Upper lobe of right lung (tissue), 1 donor: ENCODE data around the gene CDCP1. TPM values are rescaled to one million over a fixed set of nuclear protein-coding genes. Genes with fewer than 3 reads are reported as not detected.

ENCODE experiments used
- ATAC-seq: fragments of 200-7000 bp; cut with Tn5 transposase; one replicate; pipeline ENCODE4 v1.9.1; 2020; ENCODE audit warnings: mild to moderate bottlenecking, moderate library complexity
- DNase-seq: peaks from one replicate; pipeline ENCODE4 v3.0.0-alpha.2; 2020
- H3K27ac ChIP-seq: fragments of 200-600 bp; one replicate; pipeline ENCODE4 v1.8.0; 2022
- H3K27me3 ChIP-seq: fragments of 200-600 bp; one replicate; pipeline ENCODE4 v1.8.0; 2022; ENCODE audit warnings: mild to moderate bottlenecking
- H3K36me3 ChIP-seq: fragments of 200-600 bp; one replicate; pipeline ENCODE4 v1.8.0; 2022
- H3K4me1 ChIP-seq: fragments of 200-600 bp; one replicate; pipeline ENCODE4 v1.8.0; 2022
- H3K4me3 ChIP-seq: fragments of 200-600 bp; one replicate; pipeline ENCODE4 v1.8.0; 2022; ENCODE audit warnings: mild to moderate bottlenecking
- H3K9me3 ChIP-seq: fragments of 200-600 bp; one replicate; pipeline ENCODE4 v1.8.0; 2022
- intact Hi-C: fragments of 100-400 bp; cut with DNase I; formaldehyde crosslinking; loops from one replicate; pipeline ENCODE4 v1.11.0; 2022
- total RNA-seq: library from RNA; stranded (reverse); fragmentation: NEBNext Ultra II Directional; extraction: Animal tissue kit (Norgen Biotek cat#: 25700); gene quantifications from one replicate; pipeline ENCODE4 v1.2.1, GENCODE V29; 2021
- TF ChIP-seq, protein P1 (sequence below): fragments of 200-600 bp; IDR thresholded peaks from one replicate; pipeline ENCODE4 v1.8.0; 2022; ENCODE audit warnings: antibody characterized with exemption
- donor health status: DM: no; HTN: yes; CAD: no; lungs with severe emphysema.

CDCP1 gene
- total RNA-seq, 1 donor from 2014 or later, result 19.1 TPM

DNA sequence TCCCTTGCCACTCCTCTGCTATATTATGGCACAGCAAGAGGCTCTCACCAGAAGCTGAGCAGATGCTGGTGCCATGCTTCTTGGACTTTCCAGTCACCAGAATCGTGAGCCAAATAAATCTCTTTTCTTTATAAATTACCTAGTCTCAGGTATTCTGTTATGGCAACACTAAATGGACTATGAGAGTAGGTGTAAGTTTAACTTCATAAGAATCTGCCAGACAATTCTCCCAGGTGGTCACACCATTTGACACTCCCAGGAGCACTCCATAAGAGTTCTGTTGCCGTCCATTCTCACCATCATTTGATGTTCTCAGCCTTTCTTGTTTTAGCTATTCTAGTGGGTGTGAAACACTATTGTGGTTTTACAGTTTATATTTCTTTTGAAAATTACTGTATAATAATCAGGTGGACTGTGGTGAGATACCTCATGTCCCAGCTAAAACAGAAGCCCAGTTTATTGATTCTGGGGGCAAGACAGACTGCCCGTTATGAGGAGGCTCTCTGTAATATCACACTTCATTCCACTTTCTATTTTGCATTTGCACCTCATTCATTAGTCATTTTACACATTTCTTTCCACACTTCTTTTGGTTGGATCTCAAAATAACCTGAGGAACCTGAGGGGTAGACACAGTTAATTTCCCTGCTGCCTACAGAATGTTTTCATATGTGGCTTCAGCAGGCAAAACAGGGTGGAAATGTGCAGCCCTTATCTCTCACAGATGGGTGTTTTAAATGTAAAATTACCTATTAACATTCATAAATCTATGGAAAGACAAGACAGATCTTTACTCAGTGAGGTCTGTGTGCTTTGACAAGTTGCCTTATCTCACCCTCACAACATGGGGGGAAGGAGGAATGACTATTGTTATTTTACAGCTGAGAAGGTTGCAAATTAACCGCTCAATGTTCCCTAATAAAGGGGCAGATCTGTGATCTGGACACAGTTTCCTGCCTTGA, 42.1 kb downstream of the CDCP1 start:
- no peaks in the 10 kb centered on the region for H3K36me3 ChIP-seq
- no peaks in the 10 kb centered on the region for H3K27me3 ChIP-seq
- intact Hi-C loops, result no loop called here
- TF ChIP-seq, protein P1, sequence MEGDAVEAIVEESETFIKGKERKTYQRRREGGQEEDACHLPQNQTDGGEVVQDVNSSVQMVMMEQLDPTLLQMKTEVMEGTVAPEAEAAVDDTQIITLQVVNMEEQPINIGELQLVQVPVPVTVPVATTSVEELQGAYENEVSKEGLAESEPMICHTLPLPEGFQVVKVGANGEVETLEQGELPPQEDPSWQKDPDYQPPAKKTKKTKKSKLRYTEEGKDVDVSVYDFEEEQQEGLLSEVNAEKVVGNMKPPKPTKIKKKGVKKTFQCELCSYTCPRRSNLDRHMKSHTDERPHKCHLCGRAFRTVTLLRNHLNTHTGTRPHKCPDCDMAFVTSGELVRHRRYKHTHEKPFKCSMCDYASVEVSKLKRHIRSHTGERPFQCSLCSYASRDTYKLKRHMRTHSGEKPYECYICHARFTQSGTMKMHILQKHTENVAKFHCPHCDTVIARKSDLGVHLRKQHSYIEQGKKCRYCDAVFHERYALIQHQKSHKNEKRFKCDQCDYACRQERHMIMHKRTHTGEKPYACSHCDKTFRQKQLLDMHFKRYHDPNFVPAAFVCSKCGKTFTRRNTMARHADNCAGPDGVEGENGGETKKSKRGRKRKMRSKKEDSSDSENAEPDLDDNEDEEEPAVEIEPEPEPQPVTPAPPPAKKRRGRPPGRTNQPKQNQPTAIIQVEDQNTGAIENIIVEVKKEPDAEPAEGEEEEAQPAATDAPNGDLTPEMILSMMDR, result no peak
- no peaks in the 10 kb centered on the region for H3K9me3 ChIP-seq
- no peak for DNase-seq
- H3K4me1 ChIP-seq, result no peaks in the 10 kb centered on the region
- no peak for ATAC-seq
- no peak overlapping the region for H3K4me3 ChIP-seq
- no peak overlapping the region for H3K27ac ChIP-seq

DNA sequence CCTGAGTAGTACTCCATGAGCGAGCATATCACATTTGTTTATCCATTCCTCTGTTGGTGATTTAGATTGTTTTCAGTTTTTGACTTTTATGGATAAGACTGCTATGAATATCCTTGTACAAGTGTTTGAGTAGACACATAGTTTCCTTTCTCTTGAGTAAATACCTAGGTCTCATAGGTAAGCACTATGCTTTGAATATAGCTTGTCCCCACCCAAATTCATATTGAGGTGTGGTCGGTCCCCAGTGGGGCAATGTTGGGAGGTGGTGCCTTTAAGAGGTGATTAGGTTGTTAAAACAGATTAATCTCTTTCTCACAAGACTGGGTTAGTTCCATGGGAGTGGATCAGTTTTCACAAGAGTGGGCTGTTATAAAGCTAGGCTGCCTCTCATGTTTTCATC, 42.8 kb downstream of the CDCP1 start:
- Histone ChIP-seq H3K27ac (no peak overlapping the region), H3K4me1 (no peaks in the 10 kb centered on the region), H3K9me3 (no peaks in the 10 kb centered on the region), H3K27me3 (no peaks in the 10 kb centered on the region), H3K36me3 (no peaks in the 10 kb centered on the region), H3K4me3 (no peak overlapping the region)
- DNase-seq, result no peak
- ATAC-seq, result no peak
- TF ChIP-seq, protein P1, result no peak
- intact Hi-C loops, result no loop called here

DNA sequence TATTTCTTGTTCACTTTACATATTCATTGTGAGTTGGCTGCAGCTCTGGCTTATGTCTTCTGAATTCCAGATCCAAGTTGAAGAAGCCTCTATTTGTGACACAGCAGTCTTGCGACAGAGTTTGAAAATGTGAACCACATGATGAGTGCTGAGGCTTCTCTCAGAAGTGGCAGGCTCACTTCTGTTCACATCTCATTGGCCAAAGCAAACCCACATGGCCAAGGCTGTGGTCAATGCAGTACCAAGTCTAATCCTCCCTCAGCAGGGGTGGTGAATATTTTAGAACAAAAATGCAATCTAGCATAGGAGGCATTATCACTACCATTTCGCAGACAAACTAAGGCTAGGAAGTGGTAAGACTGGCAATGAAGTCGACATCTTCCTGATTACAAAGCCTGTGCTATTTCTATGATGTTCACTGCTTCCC, 45.2 kb downstream of the CDCP1 start:
- Histone ChIP-seq H3K4me1 (no peaks in the 10 kb centered on the region), H3K4me3 (no peak overlapping the region), H3K27me3 (no peaks in the 10 kb centered on the region), H3K9me3 (no peaks in the 10 kb centered on the region), H3K27ac (no peak overlapping the region), H3K36me3 (no peaks in the 10 kb centered on the region)
- intact Hi-C loops, result no loop called here
- TF ChIP-seq, protein P1, result no peak
- no peak for DNase-seq
- ATAC-seq, result peak; percentile 90

DNA sequence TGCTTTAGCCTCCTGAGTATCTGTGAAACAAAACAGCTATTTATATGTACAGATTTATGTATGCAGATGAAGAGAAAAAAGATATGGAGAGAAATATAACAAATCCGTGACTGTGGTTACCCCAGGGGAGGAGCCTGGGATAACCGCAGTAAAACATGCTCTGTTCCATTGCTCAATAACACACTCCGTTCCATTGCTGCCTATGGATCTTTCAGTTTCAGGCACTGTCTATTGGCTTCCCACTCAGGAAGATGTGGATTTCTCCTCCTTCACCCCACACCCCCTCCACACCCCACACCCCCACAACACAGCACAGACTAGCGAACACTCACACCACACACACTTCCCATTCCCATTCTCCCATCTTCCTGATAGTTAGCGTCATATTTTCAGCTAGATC, 47.9 kb downstream of the CDCP1 start:
- no peaks in the 10 kb centered on the region for H3K27me3 ChIP-seq
- no peak overlapping the region for H3K4me3 ChIP-seq
- TF ChIP-seq, protein P1, result no peak
- no peak overlapping the region for H3K27ac ChIP-seq
- peak; percentile 51 for ATAC-seq
- DNase-seq, result no peak
- H3K36me3 ChIP-seq, result no peaks in the 10 kb centered on the region
- no peaks in the 10 kb centered on the region for H3K9me3 ChIP-seq
- intact Hi-C loops, result no loop called here
- no peaks in the 10 kb centered on the region for H3K4me1 ChIP-seq

DNA sequence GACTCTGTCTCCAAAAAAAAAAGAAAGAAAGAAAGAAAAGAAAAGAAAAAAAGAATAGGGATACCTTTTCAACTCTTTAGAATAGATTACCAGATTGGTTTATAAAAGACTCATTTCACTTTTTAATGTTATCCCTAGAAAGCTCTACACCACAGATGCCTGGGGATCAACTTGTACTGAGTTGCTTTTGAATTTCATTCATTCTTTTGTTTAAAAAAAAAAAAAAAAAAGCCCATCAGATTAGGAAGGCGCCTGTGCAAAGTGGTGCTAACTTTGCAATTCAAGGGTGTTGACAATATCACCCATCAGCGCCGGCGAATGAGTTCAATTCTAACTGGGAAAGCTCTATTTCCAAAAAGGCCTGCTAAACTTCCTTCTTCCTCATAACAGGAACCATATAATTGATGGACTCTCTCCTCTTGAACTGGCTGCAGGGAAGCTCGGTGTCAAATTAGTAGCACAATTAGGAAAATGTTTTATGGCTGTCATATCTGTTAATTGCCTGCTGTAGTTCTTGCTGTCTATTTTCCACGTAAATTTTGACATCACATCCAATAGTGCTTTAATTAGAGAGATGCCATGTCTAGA, 48.8 kb downstream of the CDCP1 start:
- ATAC-seq (no peak), DNase-seq (no peak)
- Histone ChIP-seq H3K36me3 (no peaks in the 10 kb centered on the region), H3K4me1 (no peaks in the 10 kb centered on the region), H3K27me3 (no peaks in the 10 kb centered on the region), H3K9me3 (no peaks in the 10 kb centered on the region), H3K4me3 (no peak overlapping the region), H3K27ac (no peak overlapping the region)
- intact Hi-C loops, result no loop called here
- TF ChIP-seq, protein P1, result no peak
